ENCODE results near the gene RIC8A. TPM values are rescaled to one million over a fixed set of nuclear protein-coding genes. Genes with fewer than 3 reads are reported as not detected.

The RIC8A gene
- total and polyA plus RNA-seq, 9 of the 15 experiments (the other 6 are each of a cell fraction or from before 2014, with no cell fraction given) = 10.7 to 108 (median 72.1) TPM

GRCh38 chr11:208181-208916 is 841 bp downstream of the RIC8A start (continued):
- TF ChIP-seq MNT (conservative IDR thresholded peaks at IDR 0.05) (peak; percentile 41 to 77; a peak in 3 of 4 replicates), ZNF134 (CRISPR knock-in tag; conservative IDR thresholded peaks at IDR 0.05) (no peak), STAT5A (IDR thresholded peaks at IDR 0.05; ENCODE audit: borderline replicate concordance, low read length) (no peak), GABPB1 (CRISPR knock-in tag; IDR thresholded peaks at IDR 0.05) (no peak), MCM7 (IDR thresholded peaks at IDR 0.05) (no peak), POLR2G (IDR thresholded peaks at IDR 0.05; ENCODE audit: low read depth, low read length) (peak; percentile 86), EWSR1 (IDR thresholded peaks at IDR 0.05; ENCODE audit: borderline replicate concordance, low read depth, partially characterized antibody) (no peak), HDAC1 (IDR thresholded peaks at IDR 0.05) (no peak; a peak in 1 of 4 replicates), ZEB2 (IDR thresholded peaks at IDR 0.05) (no peak), ZNF140 (CRISPR knock-in tag; IDR thresholded peaks at IDR 0.05) (no peak), CC2D1A (IDR thresholded peaks at IDR 0.05) (0 out of 2 replicates have a peak, but pooled peaks have one; percentile 15), ZNF445 (CRISPR knock-in tag; IDR thresholded peaks at IDR 0.05; ENCODE audit: low read depth) (no peak), TBL1XR1 (IDR thresholded peaks at IDR 0.05; ENCODE audit: low read length in 2 of 2) (peak in 1 of 2 experiments; percentile 67; a peak in 2 of 4 replicates), PTRF (tag; IDR thresholded peaks at IDR 0.05) (no peak), SNRNP70 (optimal IDR thresholded peaks at IDR 0.05; ENCODE audit: low read depth, low read length) (no peak), TCF15 (CRISPR knock-in tag; IDR thresholded peaks at IDR 0.05) (no peak), SAFB (IDR thresholded peaks at IDR 0.05; ENCODE audit: borderline replicate concordance, low read depth, low read length) (no peak), NBN (IDR thresholded peaks at IDR 0.05; ENCODE audit: low read depth) (no peak; the same call in 1 of the 2 replicates), ELF2 (CRISPR knock-in tag; IDR thresholded peaks at IDR 0.05) (no peak), MEF2D (tag; conservative IDR thresholded peaks at IDR 0.05; ENCODE audit: low read depth) (no peak), PHB (CRISPR knock-in tag; IDR thresholded peaks at IDR 0.05) (no peak), DLX4 (CRISPR knock-in tag; IDR thresholded peaks at IDR 0.05) (no peak), ZNF518B (CRISPR knock-in tag; IDR thresholded peaks at IDR 0.05) (no peak), DACH1 (IDR thresholded peaks at IDR 0.05; ENCODE audit: partially characterized antibody) (no peak), TRIM28 (IDR thresholded peaks at IDR 0.05) (no peak)
